Endothelial cell of umbilical vein (primary cell): ENCODE measurements around the gene ABCC1. TPM values are rescaled to one million over a fixed set of nuclear protein-coding genes. Genes with fewer than 3 reads are reported as not detected.
A peak's percentile ranks its signal among the peaks of the same experiment; 100 is the strongest.

Source experiments
- BruUV-seq: library from RNA; stranded (reverse); fragments of 400-500 nt; replicated peaks from 2 replicates; lab custom pipeline; 2021; lab: Mats Ljungman, UMichigan
- CTCF ChIA-PET: fragments of 300-600, 350-600 bp; sonication (Branson Sonifier 250); formaldehyde crosslinking; loops from one replicate; lab custom pipeline; 2021; ENCODE audit warnings: antibody characterized with exemption, inconsistent platforms; lab: Charles Lee
- POLR2A ChIA-PET: fragments of 300-600, 350-600 bp; sonication (Branson Sonifier 250); formaldehyde crosslinking; loops from one replicate; lab custom pipeline; 2021; ENCODE audit warnings: antibody characterized with exemption, inconsistent platforms; lab: Charles Lee
- DNase-seq: peaks from one replicate; pipeline ENCODE4 v3.0.0-alpha.2; 2011; ENCODE audit warnings: low read depth, low spot score
- FAIRE-seq: peaks from 2 replicates; lab custom pipeline; 2011; peaks lifted over from hg19 to GRCh38; lab: Jason Lieb, UNC
- H2AFZ ChIP-seq: 2 replicates; pipeline ENCODE4 v1.6.0; 2012; ENCODE audit warnings: low read depth, low read length, control low read depth, inconsistent platforms
- H3K27ac ChIP-seq: 2 replicates; pipeline ENCODE4 v1.5.1; 2011; ENCODE audit warnings: low read depth, mild to moderate bottlenecking, control low read depth, low read length, moderate library complexity; ENCODE audit not compliant: insufficient read depth
- H3K27me3 ChIP-seq, 2 experiments: 2 replicates each; pipeline versions ENCODE4 v1.6.0 to v1.6.1; 2011; ENCODE audit warnings: low read length in 2 of 2, mixed read lengths in 1 of 2; ENCODE audit not compliant: control insufficient read depth in 2 of 2, insufficient read depth in 2 of 2
- H3K36me3 ChIP-seq, 2 experiments: 2 replicates in 1 of 2; 3 replicates in 1 of 2; pipeline ENCODE4 v1.5.1; 2011; ENCODE audit warnings: low read length in 2 of 2, mild to moderate bottlenecking in 1 of 2, moderate library complexity in 1 of 2; ENCODE audit not compliant: control insufficient read depth in 2 of 2, insufficient read depth in 2 of 2; ENCODE audit errors: extremely low read depth in 1 of 2
- H3K4me1 ChIP-seq: 3 replicates; pipeline ENCODE4 v1.5.1; 2011; ENCODE audit warnings: mild to moderate bottlenecking, low read length; ENCODE audit not compliant: control insufficient read depth, insufficient read depth; ENCODE audit errors: extremely low read depth
- H3K4me2 ChIP-seq: 2 replicates; pipeline ENCODE4 v1.6.1; 2011; ENCODE audit warnings: low read length, control low read depth, mixed read lengths; ENCODE audit not compliant: insufficient read depth
- H3K4me3 ChIP-seq, 3 experiments: fragments of 200-600 bp in 1 of 3; sonication (generic), shearing (Covaris generic) in 1 of 3; replicated peaks in 1 of 3; 2 replicates each; pipeline ENCODE4 v1.5.1; 2011 to 2016; ENCODE audit warnings: control low read depth in 3 of 3, low read length in 3 of 3, mild to moderate bottlenecking in 2 of 3, inconsistent platforms in 1 of 3, low read depth in 1 of 3, moderate library complexity in 1 of 3; ENCODE audit not compliant: insufficient read depth in 1 of 3
- H3K79me2 ChIP-seq: 2 replicates; pipeline ENCODE4 v1.6.0; 2012; ENCODE audit warnings: low read length, inconsistent platforms; ENCODE audit not compliant: control insufficient read depth, insufficient read depth
- H3K9ac ChIP-seq: replicated peaks from 2 replicates; pipeline ENCODE3; 2011; ENCODE audit warnings: low read length, control low read depth; ENCODE audit not compliant: insufficient read depth; ENCODE audit errors: extremely low read depth
- H3K9me1 ChIP-seq: replicated peaks from 3 replicates; pipeline ENCODE4 v1.6.0; 2011; ENCODE audit warnings: mild to moderate bottlenecking, low read length; ENCODE audit not compliant: control insufficient read depth, insufficient read depth; ENCODE audit errors: extremely low read depth
- H3K9me3 ChIP-seq: replicated peaks from 2 replicates; pipeline ENCODE4 v1.5.1; 2012; ENCODE audit warnings: low read length, inconsistent platforms; ENCODE audit not compliant: control insufficient read depth, insufficient read depth
- H4K20me1 ChIP-seq: replicated peaks from 2 replicates; pipeline ENCODE3; 2011; ENCODE audit warnings: mild to moderate bottlenecking, low read length; ENCODE audit not compliant: control insufficient read depth, insufficient read depth; ENCODE audit errors: extremely low read depth
- EZH2 ChIP-seq: IDR thresholded peaks from 2 replicates; pipeline ENCODE4 v1.6.1; 2012; ENCODE audit warnings: borderline replicate concordance, low read depth, mild to moderate bottlenecking, moderate library complexity, low read length, inconsistent platforms; ENCODE audit not compliant: severe bottlenecking
- FOS ChIP-seq: IDR thresholded peaks from 2 replicates; pipeline ENCODE4 v1.6.1; 2011; ENCODE audit warnings: mild to moderate bottlenecking, low read length, moderate library complexity, borderline replicate concordance; ENCODE audit not compliant: insufficient read depth
- GATA2 ChIP-seq: IDR thresholded peaks from 2 replicates; pipeline ENCODE4 v1.7.0; 2011; ENCODE audit warnings: low read depth, mild to moderate bottlenecking, moderate library complexity, mixed read lengths, low read length; ENCODE audit not compliant: insufficient read length, insufficient read depth
- JUN ChIP-seq: IDR thresholded peaks from 2 replicates; pipeline ENCODE4 v1.6.1; 2011; ENCODE audit warnings: borderline replicate concordance, low read depth; ENCODE audit not compliant: insufficient read length, insufficient read depth
- MYC ChIP-seq: IDR thresholded peaks from one replicate; pipeline ENCODE4 v1.6.1; 2011; ENCODE audit warnings: mild to moderate bottlenecking, low read depth, low read length
- POLR2A ChIP-seq: IDR thresholded peaks from 2 replicates; pipeline ENCODE4 v1.6.1; 2012; ENCODE audit warnings: low read depth, mild to moderate bottlenecking, control low read depth, low read length
- POLR2AphosphoS5 ChIP-seq: IDR thresholded peaks from 2 replicates; pipeline ENCODE4 v1.6.1; 2012; ENCODE audit warnings: low read depth, mild to moderate bottlenecking, control low read depth, low read length, moderate library complexity; ENCODE audit not compliant: insufficient read depth
- dilution Hi-C: fragments of 300-500 bp; cut with MboI; formaldehyde crosslinking; loops from one replicate; pipeline ENCODE4 v1.15.0; 2019; ENCODE audit warnings: low sequenced_read_pairs; ENCODE audit not compliant: extremely low pct_ligation_motif_present
- intact Hi-C: fragments of 100-400 bp; cut with micrococcal nuclease; formaldehyde crosslinking; loops from one replicate; pipeline ENCODE4 v1.10.0; 2022
- polyA plus RNA-seq, 4 experiments: library from polyadenylated mRNA; depleted of rRNA in 3 of 4; stranded (reverse) in 3 of 4; unstranded in 1 of 4; fragments of >200 nt; gene quantifications; 2 replicates each; pipeline versions ENCODE4 v1.2.1 to v1.2.3, GENCODE V29; 2011 to 2012; ENCODE audit warnings: missing spikeins in 1 of 4
- total RNA-seq: library from RNA; stranded (reverse); gene quantifications from 2 replicates; pipeline ENCODE4 v1.2.3, GENCODE V29; 2021
- TF ChIP-seq, protein P1 (sequence below): IDR thresholded peaks from 2 replicates; pipeline ENCODE4 v1.6.1; 2011; ENCODE audit not compliant: insufficient read depth, insufficient read length
- TF ChIP-seq, protein P2 (sequence below), 2 donors: IDR thresholded peaks; 1 replicate in 1 of 2; 2 replicates in 1 of 2; pipeline ENCODE4 v1.5.1; 2011; ENCODE audit warnings: low read length in 2 of 2, mild to moderate bottlenecking in 2 of 2, moderate library complexity in 2 of 2, control low read depth in 1 of 2, inconsistent platforms in 1 of 2, low read depth in 1 of 2; ENCODE audit not compliant: insufficient read depth in 1 of 2; ENCODE audit errors: extremely low read depth in 1 of 2

Gene ABCC1
- total and polyA plus RNA-seq, 2 donors (not counting 3 experiments of a cell fraction or from before 2014, with no cell fraction given), result 46.1 to 89.2 TPM

DNA sequence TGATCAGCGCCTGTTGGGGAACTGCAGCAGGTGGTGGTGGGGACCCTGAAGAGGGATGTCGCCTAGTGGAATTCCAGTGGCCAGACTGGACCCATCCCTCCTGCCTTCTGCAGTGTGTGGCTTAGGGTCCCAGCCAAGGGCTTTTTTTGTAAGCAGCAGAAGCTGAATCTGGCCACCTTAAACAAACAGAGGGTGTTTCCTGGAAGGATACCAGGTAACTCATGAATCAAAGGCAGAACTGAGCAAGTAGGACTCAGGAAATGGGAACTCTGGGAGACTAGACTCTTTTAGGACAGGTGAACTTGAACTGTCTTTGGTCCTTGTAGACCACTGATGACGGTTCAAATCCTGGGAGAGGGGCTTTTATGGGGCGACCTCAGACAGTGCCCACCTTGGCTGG, 149.9 kb downstream of the ABCC1 start:
- Histone ChIP-seq H3K79me2 (peaks cover 8% of the 10 kb centered on the region), H3K27me3 (no peaks in the 10 kb centered on the region), H3K4me2 (no peak overlapping the region), H3K9me1 (no peaks in the 10 kb centered on the region), H4K20me1 (no peaks in the 10 kb centered on the region), H3K27ac (no peak overlapping the region), H3K9ac (no peak overlapping the region), H2AFZ (no peak overlapping the region), H3K4me1 (peaks cover 14% of the 10 kb centered on the region), H3K4me3 (no peak overlapping the region), H3K36me3 (peaks cover 6 to 35% of the 10 kb centered on the region in 2 experiments), H3K9me3 (no peaks in the 10 kb centered on the region)
- dilution Hi-C loops (no loop called here), intact Hi-C loops (no loop called here)
- POLR2A ChIA-PET, result no interaction called here
- BruUV-seq, result no TSS peak
- CTCF ChIA-PET, result no interaction called here
- FAIRE-seq (no peak), DNase-seq (no peak)
- TF ChIP-seq POLR2A, result no peak
- TF ChIP-seq EZH2, result no peak
- TF ChIP-seq, protein P1, sequence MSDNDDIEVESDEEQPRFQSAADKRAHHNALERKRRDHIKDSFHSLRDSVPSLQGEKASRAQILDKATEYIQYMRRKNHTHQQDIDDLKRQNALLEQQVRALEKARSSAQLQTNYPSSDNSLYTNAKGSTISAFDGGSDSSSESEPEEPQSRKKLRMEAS, result no peak
- TF ChIP-seq MYC, result no peak
- no peak for TF ChIP-seq POLR2AphosphoS5

DNA sequence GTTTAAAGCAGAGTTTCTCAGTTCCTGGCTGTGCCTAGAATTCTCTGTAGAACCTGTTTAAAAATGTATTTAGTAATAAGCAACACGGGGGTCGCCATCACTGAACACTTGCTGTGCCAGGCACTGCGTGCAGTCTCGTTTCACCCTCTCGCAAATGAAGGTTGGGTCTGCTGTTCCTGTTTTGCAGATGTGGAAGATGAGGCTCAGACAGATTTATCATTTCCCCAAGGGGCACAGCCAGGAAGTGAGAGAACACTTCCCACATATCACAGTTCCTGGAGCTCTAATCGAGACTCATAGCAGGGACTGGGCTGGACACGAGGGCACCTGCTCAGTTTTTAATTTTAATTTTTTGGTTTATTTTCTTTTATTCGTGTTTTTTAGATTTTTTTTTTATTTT, 151.2 kb downstream of the ABCC1 start:
- ChIA-PET CTCF (no interaction called here), POLR2A (no interaction called here)
- dilution Hi-C loops (no loop called here), intact Hi-C loops (no loop called here)
- peak; percentile 73 for FAIRE-seq
- H3K4me1 ChIP-seq, result peaks cover 14% of the 10 kb centered on the region
- H3K4me2 ChIP-seq, result no peak overlapping the region
- TF ChIP-seq JUN (no peak), EZH2 (no peak), POLR2AphosphoS5 (no peak), MYC (no peak), FOS (no peak), GATA2 (no peak), POLR2A (no peak)
- TF ChIP-seq, protein P1, result no peak
- TF ChIP-seq, protein P2, sequence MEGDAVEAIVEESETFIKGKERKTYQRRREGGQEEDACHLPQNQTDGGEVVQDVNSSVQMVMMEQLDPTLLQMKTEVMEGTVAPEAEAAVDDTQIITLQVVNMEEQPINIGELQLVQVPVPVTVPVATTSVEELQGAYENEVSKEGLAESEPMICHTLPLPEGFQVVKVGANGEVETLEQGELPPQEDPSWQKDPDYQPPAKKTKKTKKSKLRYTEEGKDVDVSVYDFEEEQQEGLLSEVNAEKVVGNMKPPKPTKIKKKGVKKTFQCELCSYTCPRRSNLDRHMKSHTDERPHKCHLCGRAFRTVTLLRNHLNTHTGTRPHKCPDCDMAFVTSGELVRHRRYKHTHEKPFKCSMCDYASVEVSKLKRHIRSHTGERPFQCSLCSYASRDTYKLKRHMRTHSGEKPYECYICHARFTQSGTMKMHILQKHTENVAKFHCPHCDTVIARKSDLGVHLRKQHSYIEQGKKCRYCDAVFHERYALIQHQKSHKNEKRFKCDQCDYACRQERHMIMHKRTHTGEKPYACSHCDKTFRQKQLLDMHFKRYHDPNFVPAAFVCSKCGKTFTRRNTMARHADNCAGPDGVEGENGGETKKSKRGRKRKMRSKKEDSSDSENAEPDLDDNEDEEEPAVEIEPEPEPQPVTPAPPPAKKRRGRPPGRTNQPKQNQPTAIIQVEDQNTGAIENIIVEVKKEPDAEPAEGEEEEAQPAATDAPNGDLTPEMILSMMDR (IDR thresholded peaks at IDR 0.05; ENCODE audit: extremely low read depth in 1 of 2, insufficient read depth in 1 of 2, low read depth in 1 of 2, low read length in 2 of 2), result no peak
- H3K27me3 ChIP-seq, result no peaks in the 10 kb centered on the region
- H3K79me2 ChIP-seq, result peaks cover 8% of the 10 kb centered on the region
- H3K9ac ChIP-seq, result no peak overlapping the region
- DNase-seq, result peak; percentile 20
- no peak overlapping the region for H3K27ac ChIP-seq
- peaks cover 6 to 35% of the 10 kb centered on the region in 2 experiments for H3K36me3 ChIP-seq
- no TSS peak for BruUV-seq
- H3K9me3 ChIP-seq, result no peaks in the 10 kb centered on the region
- H3K9me1 ChIP-seq, result no peaks in the 10 kb centered on the region
- H2AFZ ChIP-seq, result no peak overlapping the region
- no peaks in the 10 kb centered on the region for H4K20me1 ChIP-seq
- H3K4me3 ChIP-seq, result no peak overlapping the region
